ENCODE results near the gene WBP1.
"Not testable (repeated sequence)": the region's sequence is repeated elsewhere in the genome, so short reads cannot be mapped to it uniquely, and the experiment has no call there.

Gene WBP1

GRCh38 chr2:74428675-74429074, 29.6 kb upstream of the WBP1 start:
- DNase-seq = no peak

GRCh38 chr2:74429487-74430451, 28.5 kb upstream of the WBP1 start:
- no peak for DNase-seq

- DNase-seq = no peak
These were observed 27.7 kb upstream of the WBP1 start for GRCh38 chr2:74430502-74430901.

- DNase-seq = no peak
These were observed 22.0 kb upstream of the WBP1 start for GRCh38 chr2:74436111-74436805.

- no peak for DNase-seq
These were observed 21.2 kb upstream of the WBP1 start for GRCh38 chr2:74436848-74437695.

GRCh38 chr2:74438248-74438647, 20.0 kb upstream of the WBP1 start:
- no peak for DNase-seq

GRCh38 chr2:74439373-74439772, 18.9 kb upstream of the WBP1 start:
- DNase-seq = no peak

- DNase-seq = peak; percentile 94
These were observed 18.3 kb upstream of the WBP1 start for GRCh38 chr2:74439803-74440377.

GRCh38 chr2:74440378-74441169, 17.7 kb upstream of the WBP1 start:
- peak; percentile 89 to 95 for DNase-seq

GRCh38 chr2:74441170-74441689, 17.0 kb upstream of the WBP1 start:
- peak in 1 of 2 donors; percentile 53 for DNase-seq

- peak in 1 of 2 donors; percentile 18 for DNase-seq
These were observed 16.4 kb upstream of the WBP1 start, which contains the start of gene RTKN for GRCh38 chr2:74441690-74442482. RTKN (minus strand) TSS chr2:74441937; CDS start chr2:74441816, 121 bp downstream.

- not testable (repeated sequence) for DNase-seq
These were observed 15.5 kb upstream of the WBP1 start for GRCh38 chr2:74442483-74443297.

GRCh38 chr2:74444498-74445318, 13.5 kb upstream of the WBP1 start:
- DNase-seq = no peak

- DNase-seq = no peak
These were observed 10.8 kb upstream of the WBP1 start for GRCh38 chr2:74447230-74447999.

GRCh38 chr2:74448771-74449170, 9.5 kb upstream of the WBP1 start:
- no peak for DNase-seq

- no peak for DNase-seq
These were observed 7.6 kb upstream of the WBP1 start for GRCh38 chr2:74450570-74451190.

Measured in hippocampal formation (tissue), 2 donors.